ENCODE measurements around the gene ADARB2. TPM values are rescaled to one million over a fixed set of nuclear protein-coding genes. Genes with fewer than 3 reads are reported as not detected.
A peak's percentile ranks its signal among the peaks of the same experiment; 100 is the strongest.
"Not testable (repeated sequence)": the region's sequence is repeated elsewhere in the genome, so short reads cannot be mapped to it uniquely, and the experiment has no call there.

The ADARB2 gene
- polyA plus RNA-seq, 4 donors: 0.40 to 1.5 (median 0.91) TPM

DNA sequence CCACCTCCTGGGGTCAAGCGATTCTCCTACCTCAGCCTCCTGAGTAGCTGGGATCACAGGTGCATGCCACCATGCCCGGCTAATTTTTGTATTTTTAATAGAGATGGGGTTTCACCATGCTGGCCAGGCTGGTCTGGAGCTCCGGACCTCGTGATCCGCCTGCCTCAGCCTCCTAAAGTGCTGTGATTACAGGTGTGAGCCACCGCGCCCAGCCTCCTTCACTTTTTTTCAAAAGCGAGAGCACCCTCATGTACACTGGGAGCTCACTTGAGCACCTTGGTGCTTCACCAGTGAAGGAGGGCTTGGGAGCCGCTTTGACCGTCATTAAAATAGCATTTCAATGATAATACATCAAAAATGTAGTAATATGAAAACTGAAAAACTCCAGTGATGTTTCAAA lies 578.8 kb downstream of the ADARB2 start:
- not testable (repeated sequence) for DNase-seq (ENCODE audit: low read depth in 4 of 4, low spot score in 3 of 4)

DNA sequence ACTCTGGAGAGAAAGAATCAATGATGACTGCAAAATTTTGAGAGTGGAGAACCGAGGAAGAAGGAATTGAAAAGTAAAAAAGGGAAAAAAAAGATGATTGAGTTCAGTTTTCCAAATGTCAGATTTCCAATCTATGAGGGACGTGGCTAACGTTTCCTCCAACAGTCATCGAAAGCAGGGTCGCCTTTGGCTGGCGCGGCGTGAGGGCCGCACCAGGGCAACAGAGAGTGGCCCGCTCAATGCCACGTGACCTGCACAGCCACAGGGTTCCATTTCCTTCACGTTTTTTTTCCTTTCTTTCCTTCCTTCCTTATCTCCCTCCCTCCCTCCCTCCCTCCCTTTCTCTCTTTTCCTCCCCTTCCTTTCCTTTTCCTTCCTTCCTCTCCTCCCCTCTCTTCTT lies 579.3 kb downstream of the ADARB2 start:
- no peak for DNase-seq (ENCODE audit: low read depth in 4 of 4, low spot score in 3 of 4)

DNA sequence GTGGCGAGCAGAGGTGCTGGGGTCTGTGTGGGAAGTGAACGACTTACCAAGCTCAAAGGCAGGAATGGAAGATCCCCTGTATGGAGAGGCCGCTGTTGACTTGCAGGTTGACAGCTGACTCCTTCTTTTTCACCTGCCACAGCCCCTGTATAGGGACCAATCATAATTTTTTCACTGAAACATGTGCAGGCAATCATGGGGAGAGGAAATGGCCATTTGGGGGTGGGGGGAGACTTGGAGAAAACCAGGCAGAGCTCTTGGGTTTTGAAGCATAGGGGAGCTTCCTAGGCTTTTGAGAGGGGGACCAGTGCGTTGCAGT lies 579.8 kb downstream of the ADARB2 start:
- DNase-seq (ENCODE audit: low read depth in 4 of 4, low spot score in 3 of 4): no peak

DNA sequence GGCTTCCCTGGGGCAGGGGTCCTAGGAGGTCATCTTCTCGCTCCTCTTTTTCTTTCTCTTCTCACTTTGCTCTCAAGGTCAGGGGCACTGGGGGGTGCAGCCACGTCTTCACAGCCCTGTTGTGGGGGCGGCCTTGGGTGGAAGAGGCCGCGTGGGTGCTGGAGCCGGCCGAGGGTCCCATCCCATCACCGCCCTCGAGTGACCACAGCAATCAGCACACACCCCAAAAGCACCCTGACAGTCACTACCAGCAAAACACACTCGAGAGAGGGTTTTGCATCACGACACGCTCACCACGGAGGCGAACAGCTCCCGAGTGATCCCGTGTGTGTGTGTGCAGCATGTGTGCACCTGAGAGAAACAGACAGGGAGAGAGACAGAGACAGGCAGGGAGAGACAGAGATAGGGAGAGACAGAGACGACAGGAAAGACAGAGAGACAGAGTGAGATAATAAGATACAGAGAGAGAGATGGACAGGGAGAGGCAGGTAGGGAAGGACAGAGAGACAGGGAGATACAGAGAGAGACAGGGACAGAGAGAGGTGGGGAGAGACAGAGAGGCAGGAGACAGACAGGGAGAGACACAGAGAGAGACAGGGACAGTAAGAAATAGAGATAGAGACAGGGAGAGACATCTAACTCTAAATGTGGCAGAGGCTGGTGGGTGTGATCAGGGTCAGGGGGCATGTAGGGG lies 580.3 kb downstream of the ADARB2 start:
- no peak for DNase-seq (ENCODE audit: low read depth in 4 of 4, low spot score in 3 of 4)

DNA sequence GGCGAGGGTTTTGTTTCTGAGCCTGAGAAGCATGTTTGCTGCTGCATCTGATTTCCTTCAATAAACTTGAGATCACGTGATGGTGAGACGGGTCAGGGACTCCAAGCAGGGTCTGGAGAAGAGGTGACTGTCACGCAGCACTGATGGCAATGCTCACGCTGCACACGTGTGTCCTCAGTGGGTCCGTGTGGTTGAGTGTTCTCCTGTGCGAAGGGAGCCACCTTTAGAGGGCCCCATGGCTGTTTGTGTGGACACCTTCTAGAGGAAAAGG lies 580.8 kb downstream of the ADARB2 start:
- no peak for DNase-seq (ENCODE audit: low read depth in 4 of 4, low spot score in 3 of 4)

DNA sequence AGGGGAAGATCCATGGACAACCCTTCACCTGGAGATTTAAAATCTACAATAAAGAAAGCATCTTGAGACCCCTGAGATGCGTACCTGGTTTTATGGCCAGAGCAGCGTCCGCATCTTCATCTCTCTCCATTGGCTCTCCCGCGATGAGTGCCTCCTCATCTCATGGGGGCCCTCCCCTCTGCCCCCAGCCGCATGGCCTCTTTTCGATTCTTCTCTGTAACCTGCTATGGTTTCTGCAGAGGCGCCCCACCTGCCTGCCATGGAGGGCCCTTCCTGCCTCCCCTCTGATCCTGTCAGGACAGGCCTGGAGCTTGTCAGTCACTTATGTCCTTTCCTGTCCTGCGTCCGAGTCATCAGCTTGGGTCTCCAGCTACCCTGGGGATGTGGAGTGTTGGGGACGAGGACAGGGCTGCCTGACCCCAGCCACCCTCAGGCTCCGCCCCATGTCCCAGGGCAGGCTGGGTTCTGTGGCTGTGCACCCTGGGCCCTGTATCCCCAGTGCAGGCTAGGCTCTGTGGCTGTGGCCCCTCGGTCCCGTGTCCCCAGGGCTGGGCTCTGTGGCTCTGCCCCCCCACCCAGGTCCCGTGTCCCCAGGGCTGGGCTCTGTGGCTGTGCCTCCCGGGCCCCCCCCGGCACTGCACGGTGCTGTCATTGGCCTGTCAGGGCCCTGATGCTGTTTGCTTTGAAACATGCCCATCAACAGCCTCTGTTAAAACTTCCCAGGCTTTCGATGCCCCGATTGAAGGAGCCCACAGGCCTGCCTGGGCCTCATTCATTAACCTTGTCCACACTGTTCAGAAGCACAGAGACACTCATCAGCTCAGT lies 581.3 kb downstream of the ADARB2 start:
- no peak for DNase-seq (ENCODE audit: low read depth in 4 of 4, low spot score in 3 of 4)

DNA sequence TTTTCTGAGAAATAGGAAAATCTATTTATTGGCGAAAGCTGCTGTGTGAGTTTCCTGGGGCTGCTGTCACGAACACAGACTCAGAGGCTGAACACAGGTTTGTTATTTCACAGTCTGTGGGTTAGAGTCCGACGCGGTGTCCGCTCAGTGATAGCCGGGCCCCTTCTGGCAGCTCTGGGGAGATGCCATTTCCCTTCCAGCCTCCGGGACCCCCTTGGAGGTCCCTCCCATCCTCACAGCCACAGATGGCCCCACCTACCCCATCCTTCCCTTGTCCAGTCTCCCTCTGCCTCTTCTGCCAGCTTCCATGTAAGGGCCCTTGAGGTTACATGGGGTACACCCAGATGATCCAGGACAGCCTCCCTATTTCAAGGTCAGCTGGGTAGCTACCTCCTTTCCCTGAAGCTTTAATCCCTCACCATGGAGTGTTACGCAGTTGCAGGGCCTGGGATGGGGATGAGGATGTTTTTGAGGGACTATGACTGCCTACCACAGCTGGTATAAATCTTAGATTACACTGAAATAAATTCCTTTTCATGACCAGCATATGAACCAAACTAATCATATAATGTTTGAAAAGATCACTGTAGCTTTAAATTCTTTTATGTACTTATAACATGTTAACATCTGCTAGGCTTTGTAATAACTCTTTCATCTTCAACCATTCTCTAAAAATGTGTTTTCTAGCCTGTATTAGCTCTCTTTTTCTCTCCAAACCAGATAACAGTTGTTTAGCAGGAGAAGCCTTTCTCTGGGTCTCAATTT lies 582.6 kb downstream of the ADARB2 start:
- DNase-seq (ENCODE audit: low read depth in 4 of 4, low spot score in 3 of 4): peak in 2 of 4 donors; percentile 10 to 18

DNA sequence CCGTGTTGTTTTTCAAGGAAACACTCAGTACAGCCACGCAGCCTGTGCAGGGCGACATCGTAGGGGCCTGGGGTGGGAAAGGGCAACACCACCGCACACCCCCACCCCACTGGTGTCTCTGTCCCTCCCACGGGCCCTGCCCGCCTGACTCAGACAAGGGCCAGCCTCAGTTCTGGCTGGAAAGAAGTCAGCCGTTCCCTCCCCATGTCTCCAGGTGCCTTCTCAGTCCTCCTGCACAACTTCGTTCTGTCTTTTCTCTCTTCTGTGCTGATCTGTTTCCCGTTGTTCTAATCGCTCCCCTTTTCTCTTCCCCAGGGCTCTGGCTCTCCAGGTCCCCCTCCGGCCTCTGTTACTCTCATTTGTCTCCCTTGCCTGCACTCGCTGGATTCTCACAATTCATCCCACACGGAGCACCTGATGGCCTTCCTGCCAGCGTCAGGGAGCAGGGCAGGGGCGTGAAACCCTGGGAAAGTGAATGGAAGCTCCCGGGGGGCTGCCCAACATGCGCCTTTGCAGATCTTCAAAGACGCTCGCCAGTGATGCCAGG lies 583.4 kb downstream of the ADARB2 start:
- no peak for DNase-seq (ENCODE audit: low read depth in 4 of 4, low spot score in 3 of 4)

DNA sequence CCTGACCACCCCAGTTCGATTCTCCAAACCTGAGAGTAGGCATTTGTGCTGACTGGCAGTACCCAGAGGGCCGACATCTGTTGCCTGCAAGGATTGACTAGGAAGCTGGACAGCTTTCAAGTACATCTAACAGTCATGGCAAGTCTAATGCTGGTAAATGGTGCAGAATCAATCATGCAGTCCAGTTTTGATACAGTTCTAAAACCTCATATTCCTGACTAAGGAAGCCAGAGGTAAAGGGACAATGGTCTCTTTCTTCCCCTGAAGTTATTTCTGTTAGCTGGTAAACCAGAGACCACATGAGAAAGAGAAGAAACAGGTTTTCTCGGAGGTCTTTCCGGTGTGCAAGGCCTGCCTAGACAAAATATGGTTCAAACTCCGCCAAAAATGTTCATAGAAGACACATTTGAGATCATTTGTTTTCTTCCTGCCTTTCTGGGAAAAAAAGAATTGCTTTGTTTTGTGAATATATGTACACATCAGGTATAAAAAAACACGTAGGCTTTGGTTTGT lies 584.0 kb downstream of the ADARB2 start:
- no peak for DNase-seq (ENCODE audit: low read depth in 4 of 4, low spot score in 3 of 4)

DNA sequence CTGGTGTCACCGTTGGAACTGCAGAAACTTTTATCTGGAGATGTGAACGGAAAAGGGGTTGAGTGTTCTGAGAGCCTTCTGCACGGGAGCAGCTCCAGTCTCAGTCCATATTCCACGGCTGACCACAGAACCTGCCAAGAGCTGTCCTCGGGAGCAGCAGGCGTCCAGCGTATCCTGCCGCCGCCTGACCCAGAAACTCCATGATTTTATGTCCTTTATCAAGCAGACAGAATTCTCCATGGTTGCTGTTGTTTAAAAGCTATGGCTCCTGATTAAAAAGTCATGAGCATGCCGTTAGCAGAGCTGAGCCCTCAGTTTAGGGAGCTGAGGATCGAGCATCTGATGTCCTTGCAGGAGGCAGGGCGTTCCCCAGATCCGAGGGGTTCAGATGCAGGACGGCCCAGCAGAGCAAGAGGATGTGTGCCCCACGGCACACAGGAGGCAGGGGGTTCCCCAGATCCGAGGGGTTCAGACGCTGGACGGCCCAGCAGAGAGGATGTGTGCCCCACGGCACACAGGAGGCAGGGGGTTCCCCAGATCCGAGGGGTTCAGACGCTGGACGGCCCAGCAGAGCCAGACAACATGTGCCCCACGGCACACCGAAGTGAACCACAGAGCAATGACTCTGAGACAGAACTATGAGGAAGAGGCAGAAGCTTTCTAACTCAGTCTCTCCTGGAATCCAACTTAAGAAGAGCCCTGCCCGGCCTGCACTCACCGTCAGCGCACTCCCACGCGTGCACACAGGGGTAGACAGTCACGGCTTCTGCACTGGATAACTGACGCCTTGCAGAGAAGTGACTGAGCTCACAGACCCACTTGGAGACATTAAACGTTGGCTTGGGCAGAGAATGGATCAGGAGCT lies 584.7 kb downstream of the ADARB2 start:
- DNase-seq (ENCODE audit: low read depth in 4 of 4, low spot score in 3 of 4): no peak

DNA sequence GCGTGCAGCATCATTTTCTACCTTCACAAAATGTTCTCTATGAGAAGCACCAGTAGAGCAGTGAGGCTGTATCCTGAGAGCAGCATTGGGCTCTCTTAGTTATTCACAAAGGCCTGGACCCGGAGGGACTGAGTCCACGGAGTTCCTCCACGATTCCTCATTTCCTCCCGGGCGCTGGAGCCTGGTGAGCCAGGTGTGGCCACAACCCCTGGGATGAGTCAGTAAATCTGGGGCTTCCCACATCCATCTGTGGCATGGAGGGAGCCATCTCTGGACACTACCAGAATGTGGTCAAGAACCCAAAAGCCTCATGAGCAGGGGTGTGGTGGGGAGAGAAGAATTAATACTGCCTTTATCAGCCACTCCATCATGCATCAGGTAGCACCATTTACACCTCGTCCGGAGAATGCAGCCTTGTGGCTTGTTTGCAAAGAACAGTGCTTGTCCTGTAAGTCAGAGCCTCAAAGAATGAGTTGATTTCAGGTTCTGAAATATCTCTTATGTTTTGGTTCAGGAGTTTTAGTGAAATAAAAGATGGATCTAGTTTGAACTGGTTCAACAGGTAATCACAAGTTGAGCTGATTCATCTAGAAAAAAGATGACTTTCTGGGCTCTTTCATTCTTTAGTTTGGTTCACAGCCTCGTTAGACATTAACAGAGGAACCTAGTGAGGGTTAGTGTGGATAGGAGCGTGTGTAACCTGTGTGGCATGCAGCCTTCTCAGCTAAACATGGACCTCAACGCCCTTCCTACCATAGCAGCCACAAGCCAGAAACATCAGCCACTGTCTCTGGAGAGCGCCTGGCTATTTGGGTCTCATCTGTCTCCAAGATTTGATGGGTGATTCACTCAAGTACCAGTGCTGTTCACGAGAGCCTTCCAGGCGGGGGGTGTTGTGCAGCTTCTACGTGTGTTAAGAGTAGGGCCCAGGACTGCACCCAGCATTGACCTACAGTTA lies 586.0 kb downstream of the ADARB2 start:
- DNase-seq (ENCODE audit: low read depth in 4 of 4, low spot score in 3 of 4): no peak

DNA sequence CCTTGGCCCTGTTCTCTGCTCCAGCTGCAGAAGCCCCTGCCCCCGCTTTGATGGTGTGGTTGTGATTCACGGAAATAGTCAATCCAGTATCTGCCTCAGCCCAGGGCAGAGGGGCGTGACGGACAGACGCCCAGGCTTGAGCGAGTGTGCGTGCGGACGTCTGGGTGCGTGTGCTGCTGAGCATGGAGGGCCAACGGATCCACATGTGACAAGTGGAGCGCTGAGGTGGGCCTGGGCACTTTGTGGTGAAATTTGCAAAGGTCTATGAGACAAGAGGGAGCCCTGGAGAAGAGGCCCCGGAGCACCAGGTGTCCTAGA lies 586.7 kb downstream of the ADARB2 start:
- no peak for DNase-seq (ENCODE audit: low read depth in 4 of 4, low spot score in 3 of 4)

DNA sequence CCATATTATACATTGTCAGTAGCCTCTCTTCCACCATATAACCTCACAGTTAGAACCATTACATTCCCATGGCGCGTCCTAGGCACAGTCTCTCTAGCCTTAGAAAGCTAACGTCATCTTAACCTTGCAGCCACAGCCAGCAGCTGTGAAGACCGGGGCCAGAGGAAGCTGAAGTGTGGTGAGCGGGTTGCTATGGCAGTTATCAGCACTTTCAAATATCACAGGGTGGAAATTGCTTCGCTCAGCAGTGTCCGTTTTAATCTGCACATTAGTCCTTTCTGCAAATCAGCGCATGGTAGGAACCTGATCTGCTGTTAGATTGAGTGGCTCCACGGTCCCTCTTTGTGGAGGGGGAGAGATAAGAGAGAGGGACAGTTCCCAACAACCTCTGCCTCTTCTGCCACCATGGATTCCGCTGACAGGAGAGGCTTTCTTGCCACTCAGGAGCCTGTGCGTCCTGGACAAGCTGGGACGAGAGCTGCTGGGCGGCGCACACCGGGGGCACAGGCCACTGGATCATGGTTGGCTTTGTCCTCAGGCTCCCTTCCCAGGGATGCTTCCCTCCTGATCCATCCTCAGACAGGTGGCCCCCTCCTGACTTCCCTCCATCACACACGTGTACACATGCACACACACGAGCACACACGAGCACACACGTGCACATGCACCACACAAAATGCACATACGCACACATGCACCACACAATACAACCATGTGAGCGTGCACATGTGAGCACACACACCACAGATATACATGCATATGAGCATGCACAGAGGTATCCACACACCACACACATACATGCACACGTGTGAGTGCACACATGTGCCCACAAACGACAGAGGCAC lies 587.3 kb downstream of the ADARB2 start:
- no peak for DNase-seq (ENCODE audit: low read depth in 4 of 4, low spot score in 3 of 4)

DNA sequence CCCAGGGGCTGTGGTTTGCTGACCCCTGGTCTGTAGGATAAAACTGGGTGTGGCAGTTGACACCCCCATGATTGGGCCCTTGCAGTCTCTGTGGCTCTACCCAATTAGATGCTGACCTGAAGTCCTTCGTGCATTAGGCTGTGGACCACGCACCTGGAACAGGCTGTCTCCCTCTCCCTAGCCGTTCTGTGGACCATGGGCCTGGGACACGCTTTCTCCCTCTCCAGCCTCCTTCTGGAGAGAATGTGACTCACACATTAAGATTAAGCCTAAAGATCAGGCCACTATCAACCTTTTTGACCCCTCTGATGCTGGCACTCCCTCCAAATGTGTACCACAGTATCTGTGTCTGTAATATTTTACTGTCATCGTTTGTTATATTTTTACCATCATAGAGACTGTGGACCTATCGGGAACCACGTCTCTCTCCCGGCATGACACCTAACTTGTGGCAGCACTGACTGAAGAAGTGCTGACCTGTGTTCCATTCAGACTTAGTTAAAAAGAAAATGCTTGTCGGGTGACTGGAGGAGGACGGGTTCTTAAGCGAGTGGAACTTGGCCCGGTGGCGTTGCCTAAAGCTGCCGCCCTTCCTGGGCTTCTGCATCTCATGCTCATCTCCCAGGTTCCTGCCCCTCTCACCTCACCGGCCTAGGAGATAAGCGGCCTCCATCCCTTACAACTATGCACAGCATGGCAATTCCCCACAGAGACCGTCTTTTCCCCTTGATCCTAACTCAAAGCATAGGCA lies 588.3 kb downstream of the ADARB2 start:
- DNase-seq (ENCODE audit: low read depth in 4 of 4, low spot score in 3 of 4): no peak

DNA sequence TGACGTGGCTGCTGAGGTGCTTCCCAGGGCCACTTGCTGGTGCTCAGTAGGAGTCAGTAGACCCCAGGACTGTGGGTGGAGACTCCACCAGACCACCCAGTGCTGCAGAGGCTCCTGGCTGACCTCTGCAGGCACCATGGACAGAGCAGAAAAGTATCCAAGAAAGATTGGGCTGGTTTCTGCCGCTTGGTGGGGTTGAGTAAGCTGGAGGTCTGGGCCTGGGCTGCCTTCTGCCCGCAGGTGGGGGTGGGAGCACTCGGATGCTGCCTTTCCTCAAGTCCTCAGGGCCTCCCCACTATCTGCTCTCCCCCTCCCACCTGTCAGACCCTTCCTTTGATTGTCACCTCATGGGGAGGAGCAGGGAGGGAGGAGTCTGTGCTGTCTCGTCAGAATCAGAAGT lies 589.5 kb downstream of the ADARB2 start:
- no peak for DNase-seq (ENCODE audit: low read depth in 4 of 4, low spot score in 3 of 4)

DNA sequence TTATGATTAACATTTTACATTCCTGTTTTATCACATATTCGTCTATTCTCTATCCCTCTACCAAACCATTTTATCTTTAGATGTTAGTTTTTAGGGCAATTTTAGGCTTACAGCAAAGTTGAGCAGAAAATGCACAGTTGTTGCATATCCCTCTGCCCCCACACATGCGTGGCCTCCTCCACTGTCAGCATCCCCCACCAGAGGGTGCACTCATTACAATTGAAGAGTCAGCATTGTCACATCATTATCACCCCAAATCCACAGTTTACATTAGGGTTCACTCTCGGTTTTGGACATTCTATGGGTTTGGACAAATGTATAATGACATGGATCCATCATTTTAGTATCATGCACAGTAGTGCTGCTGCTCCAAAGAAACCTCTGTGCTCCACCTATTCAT lies 594.7 kb downstream of the ADARB2 start:
- no peak for DNase-seq (ENCODE audit: low read depth in 4 of 4, low spot score in 3 of 4)

DNA sequence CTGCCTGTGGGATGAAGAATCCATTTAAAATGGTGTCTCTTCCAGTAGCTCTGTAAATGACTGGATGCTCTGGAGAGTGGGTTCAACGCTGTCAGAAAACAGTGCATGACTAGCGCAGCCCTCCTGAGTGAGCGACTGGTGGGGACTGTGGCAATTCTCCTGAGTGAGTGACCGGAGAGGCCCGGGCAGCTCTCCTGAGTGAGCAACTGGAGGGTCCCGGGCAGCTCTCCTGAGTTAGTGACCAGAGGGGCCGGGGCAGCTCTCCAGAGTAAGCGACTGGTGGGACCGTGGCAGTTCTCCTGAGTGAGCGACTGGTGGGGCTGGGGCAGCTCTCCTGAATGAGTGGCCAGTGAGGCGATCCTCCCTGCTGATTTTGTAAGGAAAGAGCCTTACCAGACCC lies 595.6 kb downstream of the ADARB2 start:
- DNase-seq (ENCODE audit: low read depth in 4 of 4, low spot score in 3 of 4): no peak

DNA sequence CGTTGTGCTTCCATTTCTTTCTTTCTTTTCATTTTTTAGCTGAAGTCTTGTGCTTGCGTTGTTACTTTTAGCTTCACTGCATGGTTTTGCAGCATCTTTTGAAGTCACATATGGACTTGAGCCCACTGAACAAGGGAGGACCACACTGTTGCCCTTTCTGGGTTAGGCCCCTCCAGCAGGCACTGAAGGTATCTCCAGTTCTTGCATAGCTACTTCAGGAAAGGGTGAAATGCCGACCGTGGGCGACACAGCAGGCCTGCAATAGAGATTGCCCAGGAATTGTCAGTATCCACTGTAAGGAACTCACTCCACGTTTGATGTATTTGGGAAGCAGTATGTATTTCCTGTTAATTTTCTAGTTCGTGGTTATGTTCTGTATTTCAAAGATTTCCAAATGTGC lies 596.1 kb downstream of the ADARB2 start:
- DNase-seq (ENCODE audit: low read depth in 4 of 4, low spot score in 3 of 4): no peak

Data from left renal pelvis (tissue), 4 donors.